ENCODE measurements around the gene SLC44A2. TPM values are rescaled to one million over a fixed set of nuclear protein-coding genes. Genes with fewer than 3 reads are reported as not detected.
A peak's percentile ranks its signal among the peaks of the same experiment; 100 is the strongest.

Gene SLC44A2
- total and polyA plus RNA-seq, 2 donors (not counting 1 experiment from before 2014, with no cell fraction given): 91.3 to 173 TPM

DNA sequence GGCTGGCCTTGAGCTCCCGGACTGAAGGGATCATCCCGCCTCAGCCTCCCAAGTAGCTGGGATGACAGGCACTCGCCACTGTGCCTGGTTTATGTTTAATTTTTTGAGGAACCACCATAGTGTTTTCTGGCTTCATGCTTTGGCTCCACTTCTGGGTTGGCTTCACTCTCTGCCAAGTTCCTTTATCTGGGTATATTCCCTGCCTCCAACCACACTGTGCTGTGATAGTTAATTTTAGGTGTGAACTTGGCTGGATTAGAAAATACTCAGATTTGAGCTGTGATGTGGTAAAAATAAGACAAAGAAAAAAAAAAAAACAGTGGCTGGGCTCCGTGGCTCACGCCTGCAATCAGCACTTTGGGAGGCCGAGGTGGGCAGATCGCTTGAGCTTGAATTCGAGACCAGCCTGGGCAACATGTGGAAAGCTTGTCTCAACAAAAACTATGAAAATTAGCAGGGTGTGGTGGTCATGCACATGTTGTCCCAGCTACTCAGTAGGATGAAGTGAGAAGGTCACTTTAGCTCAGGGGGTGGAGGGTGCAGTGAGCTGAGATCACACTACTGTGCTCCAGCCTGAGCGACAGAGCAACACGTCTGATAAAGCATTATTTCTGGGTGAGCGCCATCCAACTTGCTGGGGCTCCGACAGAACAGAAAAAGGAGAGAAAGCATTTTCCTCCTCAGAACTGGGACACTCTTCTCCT, 21.3 kb downstream of the SLC44A2 start:
- no peak overlapping the region for H3K4me2 ChIP-seq (ENCODE audit: extremely low read depth, insufficient read depth, low read length)
- peaks cover 10% of the 10 kb centered on the region for H3K36me3 ChIP-seq (ENCODE audit: control insufficient read depth, insufficient read depth, low read length)
- no peaks in the 10 kb centered on the region for H3K27me3 ChIP-seq (ENCODE audit: control insufficient read depth, insufficient read depth, low read length)
- H3K79me2 ChIP-seq (ENCODE audit: control insufficient read depth, insufficient read depth, low read length): no peaks in the 10 kb centered on the region
- no peak for DNase-seq (ENCODE audit: low read depth in 2 of 2)
- H3K4me1 ChIP-seq (ENCODE audit: control insufficient read depth, extremely low read depth, insufficient read depth, low read length): no peaks in the 10 kb centered on the region
- H3K4me3 ChIP-seq (replicated peaks in 1 of 4; ENCODE audit: control extremely low read depth in 1 of 4, insufficient read depth in 1 of 4, low read depth in 3 of 4, low read length in 4 of 4): no peak overlapping the region
- no peak for TF ChIP-seq EZH2 (IDR thresholded peaks at IDR 0.05; ENCODE audit: low read length, missing control alignments)
- TF ChIP-seq, protein P1, sequence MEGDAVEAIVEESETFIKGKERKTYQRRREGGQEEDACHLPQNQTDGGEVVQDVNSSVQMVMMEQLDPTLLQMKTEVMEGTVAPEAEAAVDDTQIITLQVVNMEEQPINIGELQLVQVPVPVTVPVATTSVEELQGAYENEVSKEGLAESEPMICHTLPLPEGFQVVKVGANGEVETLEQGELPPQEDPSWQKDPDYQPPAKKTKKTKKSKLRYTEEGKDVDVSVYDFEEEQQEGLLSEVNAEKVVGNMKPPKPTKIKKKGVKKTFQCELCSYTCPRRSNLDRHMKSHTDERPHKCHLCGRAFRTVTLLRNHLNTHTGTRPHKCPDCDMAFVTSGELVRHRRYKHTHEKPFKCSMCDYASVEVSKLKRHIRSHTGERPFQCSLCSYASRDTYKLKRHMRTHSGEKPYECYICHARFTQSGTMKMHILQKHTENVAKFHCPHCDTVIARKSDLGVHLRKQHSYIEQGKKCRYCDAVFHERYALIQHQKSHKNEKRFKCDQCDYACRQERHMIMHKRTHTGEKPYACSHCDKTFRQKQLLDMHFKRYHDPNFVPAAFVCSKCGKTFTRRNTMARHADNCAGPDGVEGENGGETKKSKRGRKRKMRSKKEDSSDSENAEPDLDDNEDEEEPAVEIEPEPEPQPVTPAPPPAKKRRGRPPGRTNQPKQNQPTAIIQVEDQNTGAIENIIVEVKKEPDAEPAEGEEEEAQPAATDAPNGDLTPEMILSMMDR (conservative IDR thresholded peaks at IDR 0.05 in 1 of 2, IDR thresholded peaks at IDR 0.05 in 1 of 2; ENCODE audit: low read depth in 1 of 2, low read length in 2 of 2): no peak
- no peak overlapping the region for H3K27ac ChIP-seq (ENCODE audit: insufficient read depth, low read length)
- H3K9ac ChIP-seq (ENCODE audit: insufficient read depth, low read length): no peak overlapping the region
- no peak overlapping the region for H2AFZ ChIP-seq (ENCODE audit: low read length)
- H3K9me3 ChIP-seq (ENCODE audit: control insufficient read depth, insufficient read depth, low read depth, low read length): no peaks in the 10 kb centered on the region
- no peaks in the 10 kb centered on the region for H4K20me1 ChIP-seq (ENCODE audit: control insufficient read depth, extremely low read depth, insufficient read depth, low read length)

DNA sequence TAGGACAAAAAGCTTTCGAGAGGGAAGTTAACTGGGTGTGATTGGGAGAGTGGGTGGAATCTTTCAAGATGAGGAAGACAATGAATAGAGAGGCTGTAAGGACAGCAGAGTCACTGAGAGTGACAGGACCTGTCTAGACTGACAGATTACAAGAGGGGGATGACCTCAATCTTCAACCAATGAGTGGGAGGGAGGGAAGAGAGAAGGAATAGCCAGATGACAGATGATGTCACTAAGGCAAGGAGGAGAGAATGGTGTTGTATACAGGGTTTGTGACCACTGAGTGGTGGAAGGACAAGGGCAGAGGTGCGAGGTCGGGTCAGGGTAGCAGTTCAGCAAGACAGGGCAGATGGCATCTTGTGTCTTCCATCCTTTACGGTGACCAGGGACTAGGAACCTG, 23.0 kb downstream of the SLC44A2 start:
- H3K9me3 ChIP-seq (ENCODE audit: control insufficient read depth, insufficient read depth, low read depth, low read length): no peaks in the 10 kb centered on the region
- no peak overlapping the region for H2AFZ ChIP-seq (ENCODE audit: low read length)
- DNase-seq (ENCODE audit: low read depth in 2 of 2): no peak
- no peaks in the 10 kb centered on the region for H3K27me3 ChIP-seq (ENCODE audit: control insufficient read depth, insufficient read depth, low read length)
- H3K36me3 ChIP-seq (ENCODE audit: control insufficient read depth, insufficient read depth, low read length): peaks cover 5% of the 10 kb centered on the region
- no peak overlapping the region for H3K9ac ChIP-seq (ENCODE audit: insufficient read depth, low read length)
- no peaks in the 10 kb centered on the region for H4K20me1 ChIP-seq (ENCODE audit: control insufficient read depth, extremely low read depth, insufficient read depth, low read length)
- peaks cover 3% of the 10 kb centered on the region for H3K79me2 ChIP-seq (ENCODE audit: control insufficient read depth, insufficient read depth, low read length)
- no peak overlapping the region for H3K4me2 ChIP-seq (ENCODE audit: extremely low read depth, insufficient read depth, low read length)
- no peak overlapping the region for H3K27ac ChIP-seq (ENCODE audit: insufficient read depth, low read length)
- H3K4me1 ChIP-seq (ENCODE audit: control insufficient read depth, extremely low read depth, insufficient read depth, low read length): peaks cover 2% of the 10 kb centered on the region
- no peak overlapping the region for H3K4me3 ChIP-seq (replicated peaks in 1 of 4; ENCODE audit: control extremely low read depth in 1 of 4, insufficient read depth in 1 of 4, low read depth in 3 of 4, low read length in 4 of 4)
- TF ChIP-seq, protein P1 (conservative IDR thresholded peaks at IDR 0.05 in 1 of 2, IDR thresholded peaks at IDR 0.05 in 1 of 2; ENCODE audit: low read depth in 1 of 2, low read length in 2 of 2): no peak
- TF ChIP-seq EZH2 (IDR thresholded peaks at IDR 0.05; ENCODE audit: low read length, missing control alignments): no peak

DNA sequence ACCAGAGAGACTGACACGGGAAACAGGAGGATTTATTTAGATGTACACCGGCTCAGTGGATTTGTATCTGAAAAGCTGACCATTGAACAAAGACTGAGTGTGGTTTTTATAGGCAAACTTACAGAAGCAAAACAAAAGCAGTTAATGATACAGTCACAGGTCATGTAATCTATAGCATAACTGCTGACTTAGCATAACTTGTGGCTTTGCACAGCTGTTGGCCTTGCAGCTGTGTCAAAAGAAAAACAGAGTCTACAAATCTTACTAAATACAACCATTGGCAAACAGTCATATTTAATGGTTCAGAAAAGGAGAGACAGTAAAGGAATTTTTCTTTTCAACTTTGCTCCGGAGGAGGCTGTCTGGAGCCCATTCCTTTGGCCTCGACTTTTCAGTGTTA, 26.5 kb downstream of the SLC44A2 start:
- H3K9me3 ChIP-seq (ENCODE audit: control insufficient read depth, insufficient read depth, low read depth, low read length): no peaks in the 10 kb centered on the region
- H3K36me3 ChIP-seq (ENCODE audit: control insufficient read depth, insufficient read depth, low read length): peaks cover 2% of the 10 kb centered on the region
- H3K4me1 ChIP-seq (ENCODE audit: control insufficient read depth, extremely low read depth, insufficient read depth, low read length): peaks cover 2% of the 10 kb centered on the region
- TF ChIP-seq EZH2 (IDR thresholded peaks at IDR 0.05; ENCODE audit: low read length, missing control alignments): no peak
- no peak overlapping the region for H3K27ac ChIP-seq (ENCODE audit: insufficient read depth, low read length)
- no peak overlapping the region for H3K4me2 ChIP-seq (ENCODE audit: extremely low read depth, insufficient read depth, low read length)
- H2AFZ ChIP-seq (ENCODE audit: low read length): no peak overlapping the region
- no peak overlapping the region for H3K9ac ChIP-seq (ENCODE audit: insufficient read depth, low read length)
- no peaks in the 10 kb centered on the region for H3K27me3 ChIP-seq (ENCODE audit: control insufficient read depth, insufficient read depth, low read length)
- H4K20me1 ChIP-seq (ENCODE audit: control insufficient read depth, extremely low read depth, insufficient read depth, low read length): no peaks in the 10 kb centered on the region
- H3K79me2 ChIP-seq (ENCODE audit: control insufficient read depth, insufficient read depth, low read length): peaks cover 30% of the 10 kb centered on the region
- no peak overlapping the region for H3K4me3 ChIP-seq (replicated peaks in 1 of 4; ENCODE audit: control extremely low read depth in 1 of 4, insufficient read depth in 1 of 4, low read depth in 3 of 4, low read length in 4 of 4)
- peak in 1 of 2 donors; percentile 68 for DNase-seq (ENCODE audit: low read depth in 2 of 2)

All from fibroblast of lung (primary cell).